Measurements from ENCODE around the gene UNC79. TPM values are rescaled to one million over a fixed set of nuclear protein-coding genes. Genes with fewer than 3 reads are reported as not detected.

UNC79 gene
- total RNA-seq, 1 experiment from 2014 or later: 0.07 TPM

DNA sequence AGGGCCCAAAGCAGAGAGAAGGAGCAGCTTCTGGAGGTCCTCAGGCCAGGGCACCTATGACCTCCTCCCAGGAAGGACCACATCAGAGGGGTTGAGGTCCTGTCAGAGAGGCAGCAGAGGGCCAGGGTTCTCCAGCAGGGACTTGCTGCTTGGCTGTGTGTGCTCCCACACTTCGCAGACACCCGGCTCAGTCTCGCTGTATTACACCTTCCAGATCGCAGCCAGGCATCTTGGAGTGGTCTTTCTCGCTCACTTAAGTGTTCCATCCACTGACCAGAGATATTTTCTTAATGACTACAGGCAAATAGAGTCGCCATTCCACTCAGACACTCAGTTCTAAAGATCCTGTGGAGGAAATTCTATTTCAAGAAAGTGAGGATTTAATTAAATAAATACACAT, 273.2 kb downstream of the UNC79 start:
- intact Hi-C loops (cut with micrococcal nuclease; ENCODE audit: unreplicated experiment): no loop called here
- peaks cover 54% of the 10 kb centered on the region for H3K27me3 ChIP-seq (ENCODE audit: insufficient read depth, low read depth)
- H3K9me2 ChIP-seq (ENCODE audit: insufficient read depth): no peaks in the 10 kb centered on the region
- no peak for TF ChIP-seq EZH2 (IDR thresholded peaks at IDR 0.05; ENCODE audit: low read depth)
- ChIA-PET POLR2A (ENCODE audit: unreplicated experiment) (no interaction called here), CTCF (no interaction called here)
- no peak for DNase-seq
- no peak overlapping the region for H2AFZ ChIP-seq
- no peaks in the 10 kb centered on the region for H3F3A ChIP-seq (ENCODE audit: insufficient read depth, low read depth)
- no peaks in the 10 kb centered on the region for H4K20me1 ChIP-seq (ENCODE audit: insufficient read depth)
- no peaks in the 10 kb centered on the region for H3K36me3 ChIP-seq (ENCODE audit: low read depth)
- H3K4me1 ChIP-seq (replicated peaks; ENCODE audit: insufficient read depth): no peaks in the 10 kb centered on the region
- H3K79me2 ChIP-seq (ENCODE audit: low read depth): no peaks in the 10 kb centered on the region
- H3K4me2 ChIP-seq: no peak overlapping the region
- BruUV-seq (replicated peaks): no TSS peak
- no peak overlapping the region for H3K27ac ChIP-seq
- H3K9me3 ChIP-seq (ENCODE audit: insufficient read depth, low read depth): no peaks in the 10 kb centered on the region
- H3K4me3 ChIP-seq: no peak overlapping the region

DNA sequence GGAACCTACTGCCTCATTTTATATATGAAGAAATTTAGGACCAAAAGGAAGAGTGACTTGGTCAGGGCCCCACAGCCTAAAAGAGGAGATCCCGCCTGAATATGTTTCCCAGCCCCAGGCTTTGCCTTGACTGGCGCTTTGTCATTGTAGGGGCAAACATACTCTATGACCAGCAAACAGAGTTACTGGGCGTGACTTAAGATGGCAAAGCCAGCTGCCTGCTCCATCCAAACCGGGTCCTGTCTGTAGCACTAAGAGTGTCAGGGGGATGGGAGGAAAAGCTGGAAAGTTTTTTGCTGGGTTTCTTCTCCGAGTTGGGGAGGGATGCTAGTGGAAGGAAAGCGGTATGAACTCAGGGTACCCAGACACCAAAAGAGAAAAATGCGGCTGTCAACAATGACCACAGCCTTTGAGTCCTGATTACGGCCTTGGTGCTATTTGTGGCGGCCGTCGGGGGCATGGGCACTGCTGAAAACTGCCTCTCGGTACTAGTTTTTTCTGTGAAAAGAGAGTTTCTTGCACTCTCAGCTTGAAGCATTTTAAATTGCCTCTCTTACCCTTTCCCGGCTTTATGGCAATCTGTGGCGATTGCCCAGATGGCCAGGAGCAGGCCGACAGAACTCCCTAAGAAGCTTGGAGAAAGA, 274.9 kb downstream of the UNC79 start:
- Histone ChIP-seq H4K20me1 (ENCODE audit: insufficient read depth) (no peaks in the 10 kb centered on the region), H3K27ac (no peak overlapping the region), H2AFZ (no peak overlapping the region), H3K4me2 (no peak overlapping the region), H3K27me3 (ENCODE audit: insufficient read depth, low read depth) (peaks cover 68% of the 10 kb centered on the region), H3K36me3 (ENCODE audit: low read depth) (no peaks in the 10 kb centered on the region), H3K9me3 (ENCODE audit: insufficient read depth, low read depth) (no peaks in the 10 kb centered on the region), H3K79me2 (ENCODE audit: low read depth) (no peaks in the 10 kb centered on the region), H3K4me1 (replicated peaks; ENCODE audit: insufficient read depth) (no peaks in the 10 kb centered on the region), H3F3A (ENCODE audit: insufficient read depth, low read depth) (no peaks in the 10 kb centered on the region), H3K4me3 (no peak overlapping the region), H3K9me2 (ENCODE audit: insufficient read depth) (no peaks in the 10 kb centered on the region)
- CTCF ChIA-PET: no interaction called here
- no peak for TF ChIP-seq CTCF (conservative IDR thresholded peaks at IDR 0.05)
- no peak for TF ChIP-seq EZH2 (IDR thresholded peaks at IDR 0.05; ENCODE audit: low read depth)
- no peak for DNase-seq
- no TSS peak for BruUV-seq (replicated peaks)
- intact Hi-C loops (cut with micrococcal nuclease; ENCODE audit: unreplicated experiment): no loop called here
- POLR2A ChIA-PET (ENCODE audit: unreplicated experiment): no interaction called here

DNA sequence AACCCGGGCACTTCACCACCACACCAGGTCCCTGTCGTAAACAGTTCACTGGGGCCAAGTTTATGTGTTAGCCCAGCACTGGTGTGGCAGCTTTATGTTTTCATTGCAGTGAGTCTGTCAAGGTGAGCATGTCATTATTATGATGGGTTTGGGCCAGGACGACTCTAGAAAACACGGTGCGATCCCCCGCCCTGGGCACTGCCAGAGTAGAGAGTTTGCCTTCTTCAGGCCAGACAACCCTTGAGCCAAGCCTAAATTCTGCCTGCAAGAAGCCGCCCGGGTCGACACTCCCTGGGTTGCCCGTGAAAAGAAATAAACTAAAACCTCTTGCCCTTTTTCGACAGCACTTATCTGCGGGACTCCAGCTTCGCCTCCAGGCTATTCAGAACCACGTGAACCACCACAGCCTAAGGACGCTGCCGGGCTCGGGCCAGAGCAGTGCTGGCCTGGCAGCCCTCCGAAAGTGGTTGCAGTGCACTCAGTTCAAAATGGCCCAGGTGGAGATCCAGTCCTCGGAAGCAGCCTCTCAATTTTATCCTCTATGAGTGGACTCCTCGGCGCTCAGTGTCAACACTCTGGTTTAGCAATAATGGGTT, 275.7 kb downstream of the UNC79 start:
- H3K4me1 ChIP-seq (replicated peaks; ENCODE audit: insufficient read depth): no peaks in the 10 kb centered on the region
- no peak overlapping the region for H2AFZ ChIP-seq
- H3K9me3 ChIP-seq (ENCODE audit: insufficient read depth, low read depth): no peaks in the 10 kb centered on the region
- no TSS peak for BruUV-seq (replicated peaks)
- intact Hi-C loops (cut with micrococcal nuclease; ENCODE audit: unreplicated experiment): no loop called here
- CTCF ChIA-PET: no interaction called here
- H3K4me3 ChIP-seq: no peak overlapping the region
- no peaks in the 10 kb centered on the region for H4K20me1 ChIP-seq (ENCODE audit: insufficient read depth)
- H3K36me3 ChIP-seq (ENCODE audit: low read depth): no peaks in the 10 kb centered on the region
- H3K4me2 ChIP-seq: no peak overlapping the region
- peaks cover 73% of the 10 kb centered on the region for H3K27me3 ChIP-seq (ENCODE audit: insufficient read depth, low read depth)
- POLR2A ChIA-PET (ENCODE audit: unreplicated experiment): no interaction called here
- no peak overlapping the region for H3K27ac ChIP-seq
- no peak for TF ChIP-seq EZH2 (IDR thresholded peaks at IDR 0.05; ENCODE audit: low read depth)
- no peak for TF ChIP-seq CTCF (conservative IDR thresholded peaks at IDR 0.05)
- no peaks in the 10 kb centered on the region for H3F3A ChIP-seq (ENCODE audit: insufficient read depth, low read depth)
- DNase-seq: no peak
- no peaks in the 10 kb centered on the region for H3K79me2 ChIP-seq (ENCODE audit: low read depth)
- H3K9me2 ChIP-seq (ENCODE audit: insufficient read depth): no peaks in the 10 kb centered on the region

DNA sequence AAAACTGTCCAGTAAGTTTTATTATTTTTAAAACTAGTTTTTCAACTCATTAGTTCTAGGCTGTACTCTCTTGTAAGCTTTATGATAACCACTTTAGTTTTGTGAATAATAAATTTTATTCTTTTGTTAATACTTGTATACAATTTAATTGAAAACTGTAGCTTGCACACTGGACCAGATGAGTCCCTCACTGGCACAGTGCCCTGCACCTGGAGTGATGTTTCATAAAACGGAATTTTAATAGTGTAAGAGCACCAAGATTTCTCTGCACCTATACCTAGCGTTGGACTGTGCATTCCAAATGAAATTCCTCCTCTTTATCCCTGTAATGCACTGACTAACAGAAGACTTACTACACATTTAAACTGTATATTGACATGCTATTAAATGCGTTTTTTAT, 276.7 kb downstream of the UNC79 start:
- H3K4me3 ChIP-seq: no peak overlapping the region
- DNase-seq: no peak
- H3K36me3 ChIP-seq (ENCODE audit: low read depth): no peaks in the 10 kb centered on the region
- no peak overlapping the region for H3K27ac ChIP-seq
- no peaks in the 10 kb centered on the region for H3K9me3 ChIP-seq (ENCODE audit: insufficient read depth, low read depth)
- no peaks in the 10 kb centered on the region for H3K79me2 ChIP-seq (ENCODE audit: low read depth)
- intact Hi-C loops (cut with micrococcal nuclease; ENCODE audit: unreplicated experiment): no loop called here
- no TSS peak for BruUV-seq (replicated peaks)
- H3K4me2 ChIP-seq: no peak overlapping the region
- H3F3A ChIP-seq (ENCODE audit: insufficient read depth, low read depth): no peaks in the 10 kb centered on the region
- TF ChIP-seq EZH2 (IDR thresholded peaks at IDR 0.05; ENCODE audit: low read depth) (no peak), CTCF (conservative IDR thresholded peaks at IDR 0.05) (no peak)
- H2AFZ ChIP-seq: no peak overlapping the region
- H3K9me2 ChIP-seq (ENCODE audit: insufficient read depth): no peaks in the 10 kb centered on the region
- 0 out of 2 replicates have a peak, but pooled peaks cover under 1% of the 10 kb centered on the region for H3K4me1 ChIP-seq (replicated peaks; ENCODE audit: insufficient read depth)
- H3K27me3 ChIP-seq (ENCODE audit: insufficient read depth, low read depth): peaks cover 80% of the 10 kb centered on the region
- POLR2A ChIA-PET (ENCODE audit: unreplicated experiment): no interaction called here
- CTCF ChIA-PET: no interaction called here
- H4K20me1 ChIP-seq (ENCODE audit: insufficient read depth): no peaks in the 10 kb centered on the region

Measured in PC-9 (cell line).